HepG2 (cell line): ENCODE data around the gene TMEM229B. TPM values are rescaled to one million over a fixed set of nuclear protein-coding genes. Genes with fewer than 3 reads are reported as not detected.
A peak's percentile ranks its signal among the peaks of the same experiment; 100 is the strongest.

ENCODE experiments used
- ATAC-seq: fragments of 200-7000 bp; cut with Tn5 transposase; 3 replicates; pipeline ENCODE4 v1.9.1; 2020; ENCODE audit warnings: mild to moderate bottlenecking, moderate library complexity
- BruUV-seq: library from RNA; stranded (reverse); fragments of 400-500 nt; replicated peaks from 2 replicates; lab custom pipeline; 2021; lab: Mats Ljungman, UMichigan
- CTCF ChIA-PET: fragments of 300-600 bp; formaldehyde crosslinking; extraction: SDS; loops from one replicate; lab custom pipeline; 2021; ENCODE audit warnings: low total read pairs, inconsistent platforms, low intra/inter-chr PET ratio; lab: Yijun Ruan, JAX
- POLR2A ChIA-PET: fragments of 350-600 bp; sonication (Branson Sonifier 250); formaldehyde crosslinking; loops from one replicate; lab custom pipeline; 2020; ENCODE audit warnings: antibody characterized with exemption, inconsistent platforms; lab: Yijun Ruan, JAX
- DNase-seq: peaks from one replicate; pipeline ENCODE4 v3.0.0-alpha.2; 2015; ENCODE audit warnings: low spot score
- FAIRE-seq: peaks from 3 replicates; lab custom pipeline; 2011; peaks lifted over from hg19 to GRCh38; lab: Jason Lieb, UNC
- H2AFZ ChIP-seq: one replicate; pipeline ENCODE4 v1.6.1; 2011; ENCODE audit warnings: low read length, inconsistent platforms
- H3K27ac ChIP-seq: fragments of 300-600 bp; 3 replicates; pipeline ENCODE4 v1.8.0; 2011; ENCODE audit warnings: mixed run types, mild to moderate bottlenecking, mixed read lengths, low read length, inconsistent platforms; ENCODE audit not compliant: insufficient read depth; ENCODE audit errors: extremely low read length
- H3K27me3 ChIP-seq, 2 experiments: fragments of 200-600 bp in 1 of 2; 2 replicates in 1 of 2; 3 replicates in 1 of 2; pipeline versions ENCODE4 v1.6.0 to v1.8.0; 2011; ENCODE audit warnings: low read length in 2 of 2, mild to moderate bottlenecking in 2 of 2, moderate library complexity in 2 of 2, inconsistent platforms in 1 of 2; ENCODE audit not compliant: insufficient read depth in 2 of 2, control insufficient read depth in 1 of 2
- H3K36me3 ChIP-seq, 2 experiments: fragments of 200-600 bp in 1 of 2; replicated peaks in 1 of 2; 2 replicates in 1 of 2; 3 replicates in 1 of 2; pipeline versions ENCODE4 v1.5.1 to v1.8.0; 2011; ENCODE audit warnings: low read length in 2 of 2, inconsistent platforms in 1 of 2; ENCODE audit not compliant: insufficient read depth in 2 of 2, control insufficient read depth in 1 of 2
- H3K4me1 ChIP-seq: 2 replicates; pipeline ENCODE4 v1.5.1; 2012; ENCODE audit warnings: low read length, inconsistent platforms; ENCODE audit not compliant: insufficient read depth
- H3K4me2 ChIP-seq: 2 replicates; pipeline ENCODE4 v1.6.0; 2011; ENCODE audit warnings: low read depth, low read length, inconsistent platforms
- H3K4me3 ChIP-seq, 3 experiments: fragments of 200-600 bp in 1 of 3; sonication (generic), shearing (Covaris generic) in 1 of 3; replicated peaks in 1 of 3; 2 replicates each; pipeline ENCODE4 v1.5.1; 2011 to 2016; ENCODE audit warnings: low read length in 3 of 3, inconsistent platforms in 2 of 3, low read depth in 2 of 3, mild to moderate bottlenecking in 2 of 3, control low read depth in 1 of 3, mixed read lengths in 1 of 3; ENCODE audit not compliant: insufficient read depth in 1 of 3
- H3K79me2 ChIP-seq: one replicate; pipeline ENCODE4 v1.6.1; 2011; ENCODE audit warnings: low read length, inconsistent platforms; ENCODE audit not compliant: insufficient read depth
- H3K9ac ChIP-seq: 2 replicates; pipeline ENCODE4 v1.6.0; 2011; ENCODE audit warnings: mild to moderate bottlenecking, low read depth, low read length, inconsistent platforms; ENCODE audit not compliant: insufficient read depth
- H3K9me3 ChIP-seq: 2 replicates; pipeline ENCODE4 v1.5.1; 2012; ENCODE audit warnings: mild to moderate bottlenecking, low read length
- H4K20me1 ChIP-seq: 2 replicates; pipeline ENCODE4 v1.6.0; 2011; ENCODE audit warnings: inconsistent platforms, mild to moderate bottlenecking, low read length, moderate library complexity; ENCODE audit not compliant: insufficient read depth
- NBN ChIP-seq: fragments of 450-650 bp; conservative IDR thresholded peaks from 2 replicates; pipeline ENCODE4 v1.6.1; 2017
- NFE2L2 ChIP-seq: fragments of 150-350 bp; IDR thresholded peaks from 2 replicates; pipeline ENCODE4 v1.6.1; 2014; ENCODE audit warnings: low read length
- RFX3 ChIP-seq: IDR thresholded peaks from 2 replicates; pipeline ENCODE4 v1.6.1; 2016; ENCODE audit warnings: missing biosample characterization, missing genetic modification reagents
- ZNF451 ChIP-seq: sonication (generic); formaldehyde crosslinking; IDR thresholded peaks from 2 replicates; pipeline ENCODE4 v1.5.0; 2020; ENCODE audit warnings: mild to moderate bottlenecking, missing genetic modification reagents
- ZNF577 ChIP-seq: sonication (generic); formaldehyde crosslinking; IDR thresholded peaks from 2 replicates; pipeline ENCODE4 v1.4.0; 2020; ENCODE audit warnings: mild to moderate bottlenecking, low read depth, missing genetic modification reagents, borderline replicate concordance
- ZNF746 ChIP-seq: sonication (generic); formaldehyde crosslinking; IDR thresholded peaks from 2 replicates; pipeline ENCODE4 v1.8.0; 2022; ENCODE audit warnings: mild to moderate bottlenecking, missing genetic modification reagents
- WGBS: methylation state at CpG from one replicate; pipeline ENCODE4 v1.1.6; 2017; ENCODE audit warnings: low lambda C conversion rate; 5-methylcytosine and 5-hydroxymethylcytosine counted together
- in situ Hi-C: cut with HindIII; loops from 2 replicates; pipeline ENCODE4 v1.10.0; 2017; ENCODE audit warnings: low pct_unique_long_range_greater_than_20kb; ENCODE audit not compliant: extremely low pct_ligation_motif_present
- intact Hi-C: fragments of 100-400 bp; cut with micrococcal nuclease; formaldehyde crosslinking; loops from one replicate; pipeline ENCODE4 v1.10.0; 2022; ENCODE audit not compliant: unreplicated experiment
- polyA plus RNA-seq, 8 experiments: library from polyadenylated mRNA; depleted of rRNA in 3 of 8; stranded (reverse) in 7 of 8; unstranded in 1 of 8; fragments of >200 nt; fragmentation: Illumina TruSeq in 4 of 8; extraction: Trizol in 4 of 8; gene quantifications; 2 replicates each; pipeline versions ENCODE4 v1.2.1 to v1.2.3, GENCODE V29; 2011 to 2016; ENCODE audit warnings: low read depth in 4 of 8, missing spikeins in 1 of 8, mixed read lengths in 1 of 8; ENCODE audit not compliant: insufficient read depth in 1 of 8
- total RNA-seq, 5 experiments: library from RNA; depleted of rRNA; stranded (reverse); fragments of >200 nt; fragmentation: Illumina TruSeq; extraction: Trizol; gene quantifications; 2 replicates each; pipeline ENCODE4 v1.2.3, GENCODE V29; 2016; ENCODE audit warnings: low read depth in 1 of 5
- TF ChIP-seq, protein P1 (sequence below): sonication (generic); formaldehyde crosslinking; IDR thresholded peaks from 2 replicates; pipeline ENCODE4; 2020; ENCODE audit warnings: missing genetic modification reagents, mild to moderate bottlenecking, borderline replicate concordance
- TF ChIP-seq, protein P2 (sequence below): sonication (generic); formaldehyde crosslinking; IDR thresholded peaks from 2 replicates; pipeline ENCODE4 v1.5.1; 2020; ENCODE audit warnings: missing genetic modification reagents, mild to moderate bottlenecking, borderline replicate concordance

The TMEM229B gene
- total and polyA plus RNA-seq, 2 of the 13 experiments (the other 11 are each of a cell fraction or from before 2014, with no cell fraction given) = 0.69 to 1.1 TPM

DNA sequence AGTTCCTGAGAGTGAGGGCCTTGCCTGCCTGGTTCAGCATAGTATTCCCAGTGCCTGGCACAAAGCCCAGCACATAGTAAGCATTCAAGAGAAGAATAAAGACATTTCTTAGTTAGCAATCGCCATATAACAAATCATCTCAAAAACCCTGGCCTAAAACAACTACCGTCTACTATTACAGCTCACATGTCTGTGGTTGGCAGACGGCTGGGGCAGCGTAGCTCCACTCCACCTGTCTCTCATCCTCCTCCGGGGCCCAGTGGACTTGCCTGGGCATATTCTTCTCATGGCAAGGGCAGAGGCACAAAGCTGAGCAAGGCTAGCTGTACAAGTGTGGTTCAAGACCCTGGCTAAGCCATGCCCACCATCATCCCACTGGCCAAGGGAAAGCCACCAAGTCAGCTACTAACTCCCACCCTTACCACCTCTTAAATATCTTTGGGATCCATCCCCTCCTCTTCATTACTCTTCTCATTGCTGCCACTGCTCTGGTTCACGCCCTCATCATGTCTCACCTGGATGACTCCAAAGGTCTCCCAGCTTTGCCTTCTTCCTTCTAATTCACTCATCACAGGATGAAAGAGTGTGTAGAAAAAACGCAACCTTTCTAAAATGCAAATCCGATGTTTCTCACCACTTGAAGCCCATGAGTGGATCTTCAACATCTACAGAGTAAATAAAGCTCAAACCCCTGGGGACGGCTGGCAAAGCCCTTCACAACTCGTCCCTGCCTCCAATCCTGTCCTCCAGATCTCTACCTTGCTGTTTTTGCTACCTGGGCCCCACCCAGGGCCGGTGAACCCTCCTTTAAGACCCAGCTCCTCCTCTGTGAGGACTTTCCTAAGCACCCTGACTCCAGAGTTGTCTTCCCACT is 10.4 kb downstream of the TMEM229B start (continued):
- TF ChIP-seq, protein P1, sequence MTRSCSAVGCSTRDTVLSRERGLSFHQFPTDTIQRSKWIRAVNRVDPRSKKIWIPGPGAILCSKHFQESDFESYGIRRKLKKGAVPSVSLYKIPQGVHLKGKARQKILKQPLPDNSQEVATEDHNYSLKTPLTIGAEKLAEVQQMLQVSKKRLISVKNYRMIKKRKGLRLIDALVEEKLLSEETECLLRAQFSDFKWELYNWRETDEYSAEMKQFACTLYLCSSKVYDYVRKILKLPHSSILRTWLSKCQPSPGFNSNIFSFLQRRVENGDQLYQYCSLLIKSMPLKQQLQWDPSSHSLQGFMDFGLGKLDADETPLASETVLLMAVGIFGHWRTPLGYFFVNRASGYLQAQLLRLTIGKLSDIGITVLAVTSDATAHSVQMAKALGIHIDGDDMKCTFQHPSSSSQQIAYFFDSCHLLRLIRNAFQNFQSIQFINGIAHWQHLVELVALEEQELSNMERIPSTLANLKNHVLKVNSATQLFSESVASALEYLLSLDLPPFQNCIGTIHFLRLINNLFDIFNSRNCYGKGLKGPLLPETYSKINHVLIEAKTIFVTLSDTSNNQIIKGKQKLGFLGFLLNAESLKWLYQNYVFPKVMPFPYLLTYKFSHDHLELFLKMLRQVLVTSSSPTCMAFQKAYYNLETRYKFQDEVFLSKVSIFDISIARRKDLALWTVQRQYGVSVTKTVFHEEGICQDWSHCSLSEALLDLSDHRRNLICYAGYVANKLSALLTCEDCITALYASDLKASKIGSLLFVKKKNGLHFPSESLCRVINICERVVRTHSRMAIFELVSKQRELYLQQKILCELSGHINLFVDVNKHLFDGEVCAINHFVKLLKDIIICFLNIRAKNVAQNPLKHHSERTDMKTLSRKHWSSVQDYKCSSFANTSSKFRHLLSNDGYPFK = no peak
- TF ChIP-seq ZNF746 (CRISPR knock-in tag) (no peak), ZNF451 (CRISPR knock-in tag) (no peak), RFX3 (no peak)
- TF ChIP-seq, protein P2, sequence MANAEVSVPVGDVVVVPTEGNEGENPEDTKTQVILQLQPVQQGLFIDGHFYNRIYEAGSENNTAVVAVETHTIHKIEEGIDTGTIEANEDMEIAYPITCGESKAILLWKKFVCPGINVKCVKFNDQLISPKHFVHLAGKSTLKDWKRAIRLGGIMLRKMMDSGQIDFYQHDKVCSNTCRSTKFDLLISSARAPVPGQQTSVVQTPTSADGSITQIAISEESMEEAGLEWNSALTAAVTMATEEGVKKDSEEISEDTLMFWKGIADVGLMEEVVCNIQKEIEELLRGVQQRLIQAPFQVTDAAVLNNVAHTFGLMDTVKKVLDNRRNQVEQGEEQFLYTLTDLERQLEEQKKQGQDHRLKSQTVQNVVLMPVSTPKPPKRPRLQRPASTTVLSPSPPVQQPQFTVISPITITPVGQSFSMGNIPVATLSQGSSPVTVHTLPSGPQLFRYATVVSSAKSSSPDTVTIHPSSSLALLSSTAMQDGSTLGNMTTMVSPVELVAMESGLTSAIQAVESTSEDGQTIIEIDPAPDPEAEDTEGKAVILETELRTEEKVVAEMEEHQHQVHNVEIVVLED = no peak

DNA sequence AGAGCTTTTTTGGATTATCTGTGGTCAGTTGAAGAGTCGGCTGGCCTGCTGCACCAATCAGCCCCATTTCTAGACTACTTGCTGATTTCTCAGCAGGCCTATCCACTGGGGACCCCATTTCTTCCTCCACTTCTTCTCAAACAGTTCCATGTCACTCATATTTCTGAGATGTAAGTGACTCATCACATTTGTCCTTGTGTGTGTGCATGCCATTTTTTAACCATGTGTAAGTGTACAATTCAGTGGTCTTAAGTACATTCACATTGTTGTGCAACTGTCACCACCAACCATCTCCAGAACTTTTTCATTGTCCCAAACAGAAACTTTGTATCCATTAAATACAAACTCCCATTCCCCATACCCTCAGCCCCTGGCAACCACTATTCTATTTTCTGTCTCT is 14.2 kb downstream of the TMEM229B start:
- no peak overlapping the region for H3K27ac ChIP-seq
- intact Hi-C loops = no loop called here
- H3K9ac ChIP-seq = no peak overlapping the region
- TF ChIP-seq NBN (no peak), ZNF577 (CRISPR knock-in tag) (no peak), NFE2L2 (peak; percentile 36; the same call in 1 of the 2 replicates)
- H3K4me1 ChIP-seq = no peaks in the 10 kb centered on the region
- H3K36me3 ChIP-seq = no peaks in the 10 kb centered on the region
- no peak overlapping the region for H3K4me2 ChIP-seq
- no peak overlapping the region for H2AFZ ChIP-seq
- no peak overlapping the region for H3K4me3 ChIP-seq
- no peaks in the 10 kb centered on the region for H3K79me2 ChIP-seq
- WGBS = 69% methylated on average over 1 of the region's 1 CpG
- ChIA-PET CTCF (no interaction called here), POLR2A (no interaction called here)
- FAIRE-seq = no peak
- DNase-seq = no peak
- no peaks in the 10 kb centered on the region for H3K27me3 ChIP-seq
- H4K20me1 ChIP-seq = no peaks in the 10 kb centered on the region
- H3K9me3 ChIP-seq = no peaks in the 10 kb centered on the region
- BruUV-seq = no TSS peak
- no peak for ATAC-seq
- in situ Hi-C loops = no loop called here
